Left lobe of liver (tissue), 2 donors: Measurements from ENCODE around the gene ZFAND2A. TPM values are rescaled to one million over a fixed set of nuclear protein-coding genes. Genes with fewer than 3 reads are reported as not detected.
"Not testable (repeated sequence)": the region's sequence is repeated elsewhere in the genome, so short reads cannot be mapped to it uniquely, and the experiment has no call there.

Source experiments
- ATAC-seq: fragments of 200-7000 bp; cut with Tn5 transposase; one replicate; pipeline ENCODE4 v1.9.1; 2020; ENCODE audit warnings: mild to moderate bottlenecking, moderate library complexity
- DNase-seq: peaks from one replicate; pipeline ENCODE4 v3.0.0-alpha.2; 2020; ENCODE audit warnings: low spot score
- total RNA-seq: library from RNA; stranded (reverse); gene quantifications from one replicate; pipeline ENCODE4 v1.2.1, GENCODE V29; 2021
- donor health status: DM: no; HTN: no; CAD: no; lungs with moderate emphysema.
- donor health status: DM: no; HTN: yes; CAD: no.

ZFAND2A gene
- total RNA-seq, 1 donor from 2014 or later: 39.8 TPM

DNA sequence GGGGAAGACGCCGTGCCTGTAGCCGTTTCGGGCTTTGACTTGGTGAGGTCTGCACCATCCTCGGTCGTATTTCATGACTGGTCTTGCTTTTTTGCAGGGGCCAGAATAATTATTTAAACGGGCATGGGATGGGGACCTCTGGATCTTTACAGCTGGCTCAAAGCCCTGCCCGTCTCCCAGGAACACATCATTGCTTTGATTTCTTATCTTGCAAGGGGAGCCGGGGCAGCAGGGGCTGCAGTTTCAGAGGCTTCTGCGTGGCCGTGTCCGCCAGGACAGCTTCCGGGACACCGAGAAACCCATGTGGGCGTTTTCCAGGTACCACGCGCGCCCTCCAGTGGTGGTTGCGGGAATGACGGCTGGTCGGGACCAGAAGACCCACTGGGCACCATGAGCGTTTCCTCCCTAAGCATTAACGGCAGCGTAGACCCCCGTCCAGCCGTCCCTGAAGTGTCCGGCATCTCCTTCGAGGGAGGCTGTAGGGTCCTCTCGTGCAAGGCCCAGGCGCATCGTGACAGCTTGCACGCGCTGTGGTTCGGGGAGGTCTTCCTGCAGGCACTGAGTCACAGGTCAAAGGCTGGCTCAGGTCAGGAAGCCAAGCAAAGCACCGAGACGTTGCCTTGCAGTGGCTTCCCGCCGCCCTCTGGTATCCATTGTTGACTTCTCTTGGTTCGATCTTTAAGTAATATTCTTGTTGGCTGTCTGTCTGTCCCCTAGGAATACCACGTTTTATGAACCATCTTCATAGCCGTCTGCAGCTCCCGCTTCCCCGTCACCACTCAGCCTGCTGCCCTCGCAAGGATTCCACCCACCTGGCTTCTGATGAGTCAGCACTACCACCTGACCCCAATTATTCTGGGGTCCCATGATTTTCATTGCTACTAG, 16.2 kb upstream of the ZFAND2A start:
- ATAC-seq (peak; percentile 96), DNase-seq (peak; percentile 87)

DNA sequence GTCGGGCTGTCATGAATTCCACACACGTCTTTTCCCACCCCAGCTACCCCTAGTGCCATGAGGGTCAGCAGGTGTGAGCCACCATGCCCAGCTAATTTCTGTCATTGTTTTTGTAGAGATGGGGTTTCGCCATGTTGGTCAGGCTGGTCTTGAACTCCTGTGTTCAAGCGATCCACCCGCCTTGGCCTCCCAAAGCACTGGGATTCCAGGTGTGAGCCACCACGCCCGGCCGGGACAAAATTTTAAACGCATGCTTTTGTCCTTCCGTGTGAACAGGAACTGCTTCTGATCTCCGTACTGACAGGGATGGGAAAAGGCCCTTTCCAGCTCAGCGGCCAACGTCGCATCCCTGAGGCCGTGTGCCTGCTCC, 15.6 kb upstream of the ZFAND2A start:
- no peak for ATAC-seq
- DNase-seq: no peak

DNA sequence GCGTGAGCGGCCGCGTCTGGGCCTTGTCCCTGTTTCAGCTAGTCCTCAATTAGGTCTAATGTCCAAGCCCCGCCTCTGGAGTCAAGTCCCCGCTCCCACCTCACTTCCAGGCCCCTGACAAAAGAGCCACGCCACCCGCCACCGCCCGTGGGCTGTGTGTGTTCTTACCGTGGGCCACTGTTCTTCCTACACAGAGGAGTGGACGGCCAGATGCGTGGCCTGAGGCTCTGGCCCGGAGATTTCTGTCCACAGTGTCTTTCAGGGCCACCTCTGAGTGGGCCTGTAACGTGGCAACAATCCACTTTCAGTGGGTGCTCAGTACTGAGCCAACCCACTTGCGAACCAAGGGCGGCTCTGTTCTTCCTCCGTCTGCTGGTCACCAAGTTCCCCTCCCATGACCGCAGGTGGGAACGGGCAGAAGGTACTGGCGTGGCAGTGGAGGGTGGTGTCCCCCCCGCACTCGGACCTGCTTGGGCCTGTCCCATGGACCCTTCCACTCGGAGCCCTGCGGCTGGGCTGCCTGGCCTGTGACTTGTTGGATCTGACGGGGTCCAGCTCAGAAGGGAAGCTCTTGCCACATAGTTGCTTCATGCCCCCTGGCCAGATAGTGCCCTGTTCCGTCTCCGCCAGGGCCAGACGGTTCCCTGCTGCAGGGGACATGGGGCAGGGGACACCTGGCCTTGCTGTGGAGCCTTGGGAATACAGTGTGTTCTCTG, 15.0 kb upstream of the ZFAND2A start:
- no peak for ATAC-seq
- no peak for DNase-seq

DNA sequence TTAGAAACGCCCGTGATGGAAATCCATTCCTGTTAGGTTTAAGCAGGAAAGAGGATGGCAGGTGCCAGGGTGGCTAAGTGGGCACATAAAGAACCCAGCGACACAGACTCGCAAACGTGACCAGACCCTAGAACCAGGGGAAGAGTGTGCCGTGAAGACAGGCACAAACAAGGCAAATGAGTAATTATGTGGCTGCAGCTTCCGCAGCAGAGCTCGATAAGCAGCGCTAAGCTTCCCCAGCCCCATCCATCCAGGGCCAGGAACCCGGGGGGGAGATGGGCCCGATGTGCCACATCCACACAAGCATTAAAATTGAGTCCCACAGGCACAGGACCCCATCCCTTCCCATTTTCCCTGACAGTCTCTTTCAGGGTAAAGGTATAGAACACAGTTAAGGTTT, 14.0 kb upstream of the ZFAND2A start:
- ATAC-seq (no peak), DNase-seq (no peak)

DNA sequence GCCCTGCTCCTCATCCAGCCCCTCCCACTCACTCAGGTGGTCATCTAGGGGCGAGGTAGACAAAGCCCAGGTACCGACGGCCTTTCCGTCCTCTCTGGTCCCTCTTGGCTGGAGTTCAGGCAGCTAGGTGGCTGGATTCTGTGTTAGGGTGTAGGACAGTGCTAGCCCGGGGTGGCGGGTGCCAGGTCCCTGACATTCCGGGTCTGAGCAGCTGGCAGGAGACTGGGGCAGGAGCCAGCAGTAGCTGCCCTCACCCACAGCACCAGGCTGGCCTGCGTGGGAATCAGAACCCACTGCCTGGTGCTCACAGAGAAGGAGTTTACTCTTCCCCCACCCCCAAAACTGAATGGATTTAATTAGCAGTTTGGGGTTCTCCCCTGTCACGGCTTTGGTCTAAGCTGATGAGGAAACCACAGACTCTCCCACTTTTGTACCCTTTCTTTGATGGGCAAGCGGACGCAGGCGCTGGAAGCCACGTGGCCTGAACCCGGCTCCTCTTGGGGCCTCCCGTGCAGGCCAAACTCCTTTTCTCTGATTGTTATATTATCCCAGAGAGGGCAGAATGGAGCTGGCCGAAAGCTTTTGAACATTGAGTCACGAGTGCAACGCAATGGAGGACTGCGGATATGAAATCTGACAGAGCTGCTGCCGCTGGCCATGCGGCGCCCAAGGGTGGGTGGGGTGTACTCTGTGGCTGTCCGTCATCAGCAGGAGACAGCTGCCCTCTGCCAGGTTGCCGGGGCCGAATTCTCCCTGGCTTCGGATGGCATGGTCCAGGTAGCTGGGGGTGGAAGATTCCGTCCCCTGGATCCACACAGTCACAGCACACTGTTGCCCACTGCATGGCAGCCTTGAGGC, 12.9 kb upstream of the ZFAND2A start:
- DNase-seq (no peak), ATAC-seq (no peak)

DNA sequence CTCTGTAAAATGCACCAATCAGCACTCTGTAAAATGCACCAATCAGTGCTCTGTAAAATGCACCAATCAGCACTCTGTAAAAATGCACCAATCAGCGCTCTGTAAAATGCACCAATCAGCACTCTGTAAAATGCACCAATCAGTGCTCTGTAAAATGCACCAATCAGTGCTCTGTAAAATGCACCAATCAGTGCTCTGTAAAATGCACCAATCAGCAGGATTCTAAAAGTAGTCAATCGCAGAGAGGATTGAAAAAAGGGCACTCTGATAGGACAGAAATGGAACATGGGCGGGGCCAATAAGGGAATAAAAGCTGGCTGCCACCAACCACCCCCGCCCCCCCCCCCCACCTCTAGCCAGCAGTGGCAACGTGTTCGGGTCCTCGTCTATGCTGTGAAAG, 11.5 kb upstream of the ZFAND2A start:
- not testable (repeated sequence) for DNase-seq, ATAC-seq

DNA sequence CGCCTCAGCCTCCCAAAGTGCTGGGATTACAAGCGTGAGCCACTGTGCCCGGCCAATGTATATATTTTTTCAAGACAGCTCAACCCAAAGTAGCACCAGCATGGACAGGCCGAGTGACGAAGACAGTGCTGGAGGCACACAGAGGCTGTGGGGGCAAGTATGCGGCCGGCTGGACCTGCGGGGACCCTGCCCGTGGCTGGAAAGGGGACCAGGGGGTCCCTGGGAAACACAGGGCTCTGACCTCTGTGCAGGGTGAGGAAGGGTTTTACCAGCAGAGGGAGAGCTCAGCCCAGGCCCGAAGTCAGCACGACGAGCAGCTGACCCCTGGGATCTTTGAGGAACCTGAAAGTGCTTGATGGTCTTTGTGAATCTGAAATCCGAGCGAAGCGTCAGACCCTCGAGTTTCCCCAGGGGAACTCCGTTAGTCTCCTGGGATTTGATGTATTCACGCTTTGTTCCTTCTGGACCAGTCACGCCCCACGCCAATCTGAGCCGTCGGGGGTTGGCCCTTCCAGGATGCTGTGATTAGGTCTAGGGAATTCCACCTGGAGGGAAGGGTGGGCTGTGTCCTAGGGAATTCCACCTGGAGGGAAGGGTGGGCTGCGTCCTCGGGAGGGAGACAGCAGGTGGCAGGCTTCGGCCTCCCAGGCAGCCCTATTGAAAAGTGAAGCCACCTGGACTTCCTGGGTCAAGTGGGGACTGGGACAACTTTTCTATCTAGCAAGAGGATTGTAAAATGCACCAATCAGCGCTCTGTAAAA, 10.9 kb upstream of the ZFAND2A start:
- DNase-seq (no peak), ATAC-seq (no peak)

DNA sequence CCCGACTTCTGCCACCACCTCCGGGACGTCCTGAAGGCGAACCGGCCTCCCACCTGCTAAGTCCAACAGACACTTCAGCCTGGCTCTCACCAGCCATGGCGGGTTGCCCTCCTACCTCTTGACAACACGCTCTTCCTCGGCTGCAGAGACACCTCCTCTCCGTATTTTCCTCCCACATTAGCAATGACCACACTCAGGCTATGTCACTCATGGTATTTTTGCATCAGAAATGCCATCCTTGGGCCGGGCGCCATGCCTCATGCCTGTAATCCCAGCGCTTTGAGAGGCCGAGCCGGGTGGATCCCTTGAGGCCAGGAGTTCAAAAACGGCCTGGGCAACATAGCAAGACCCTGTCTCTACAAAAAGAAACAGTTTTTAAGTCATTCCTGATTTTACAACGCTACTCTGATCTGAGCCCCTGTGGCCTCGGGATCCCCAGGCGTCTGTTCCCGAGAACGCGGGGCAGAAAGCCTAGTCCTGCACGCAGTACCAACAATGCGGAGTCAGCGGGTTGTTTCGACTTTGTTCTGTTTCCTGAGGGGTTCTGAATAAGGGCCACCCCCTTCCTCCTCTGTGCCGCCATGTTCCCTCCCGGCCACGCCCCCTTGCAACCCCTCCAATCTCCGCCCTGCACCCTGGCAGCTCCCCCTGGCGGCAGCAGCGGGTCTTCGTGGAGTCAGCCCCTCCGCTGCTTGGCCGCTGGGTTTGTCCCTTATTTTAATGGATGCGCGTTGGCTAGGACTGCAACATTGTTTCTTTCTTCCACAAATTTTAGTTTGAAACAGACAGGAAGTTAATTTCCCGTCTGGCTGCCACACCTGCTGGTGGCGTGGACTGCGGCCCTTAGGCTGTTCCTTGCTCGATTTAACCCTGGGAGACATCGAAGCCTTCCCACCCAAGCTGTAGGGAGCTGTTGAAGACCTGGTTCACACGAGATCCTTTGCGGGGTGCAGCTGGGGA, 9.7 kb upstream of the ZFAND2A start:
- ATAC-seq: peak; percentile 95
- DNase-seq: peak; percentile 78

DNA sequence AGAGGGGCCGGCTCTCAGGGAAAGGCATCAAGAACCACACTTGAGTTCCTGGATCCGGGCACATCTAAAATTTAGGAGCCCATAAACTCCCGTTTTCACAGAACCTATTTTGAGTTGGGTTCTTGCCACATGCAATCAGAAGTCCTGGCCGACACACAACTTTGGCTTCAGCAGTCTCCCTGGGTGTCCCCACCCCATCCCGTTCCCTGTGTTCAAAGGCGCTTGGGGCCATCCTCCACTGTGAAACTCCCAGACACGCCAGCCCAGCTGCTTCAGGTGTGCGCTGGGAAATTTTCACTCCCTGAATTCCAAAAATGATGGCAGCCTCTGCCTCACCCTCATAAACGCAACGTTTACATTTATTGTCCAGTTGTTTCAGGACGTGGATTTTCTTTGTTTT, 8.4 kb upstream of the ZFAND2A start:
- DNase-seq (no peak), ATAC-seq (peak; percentile 55)

DNA sequence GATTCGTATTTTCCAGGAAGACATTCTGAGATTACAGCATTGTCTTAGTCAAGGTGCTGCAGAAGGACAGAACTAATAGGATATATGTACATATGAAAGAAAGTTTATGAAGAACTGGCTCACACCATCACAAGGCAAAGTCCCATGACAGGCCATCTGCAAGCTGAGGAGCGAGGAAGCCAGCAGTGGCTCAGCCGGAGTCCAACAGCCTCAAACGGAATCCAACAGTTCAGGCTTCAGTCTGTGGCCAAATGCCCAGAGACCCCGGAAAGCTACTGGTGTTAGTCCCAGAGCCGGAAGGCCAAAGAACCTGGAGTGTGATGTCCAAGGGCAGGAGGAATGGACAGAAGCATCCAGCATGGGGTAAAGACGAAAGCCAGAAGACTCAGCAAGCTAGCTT, 4.4 kb upstream of the ZFAND2A start:
- DNase-seq (no peak), ATAC-seq (no peak)

DNA sequence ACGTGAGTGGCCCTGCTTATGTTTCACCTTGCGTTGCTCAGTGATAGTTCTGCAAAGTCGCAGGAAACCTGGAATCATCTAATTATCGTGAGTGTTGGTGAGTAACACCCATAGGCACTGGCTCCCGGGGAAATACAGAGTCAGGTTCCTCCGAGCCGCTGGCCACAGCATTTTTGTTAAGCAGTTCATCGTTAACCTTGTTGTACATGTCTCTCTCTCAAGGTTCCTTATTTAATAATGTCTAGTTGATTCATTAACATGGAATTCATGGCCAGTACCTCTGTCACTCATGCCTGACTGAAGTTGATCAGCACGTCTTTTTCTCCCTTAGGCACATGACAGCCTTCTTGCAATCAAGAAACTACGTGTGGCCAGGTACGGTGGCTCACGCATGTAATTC, 3.1 kb upstream of the ZFAND2A start:
- no peak for DNase-seq
- no peak for ATAC-seq

DNA sequence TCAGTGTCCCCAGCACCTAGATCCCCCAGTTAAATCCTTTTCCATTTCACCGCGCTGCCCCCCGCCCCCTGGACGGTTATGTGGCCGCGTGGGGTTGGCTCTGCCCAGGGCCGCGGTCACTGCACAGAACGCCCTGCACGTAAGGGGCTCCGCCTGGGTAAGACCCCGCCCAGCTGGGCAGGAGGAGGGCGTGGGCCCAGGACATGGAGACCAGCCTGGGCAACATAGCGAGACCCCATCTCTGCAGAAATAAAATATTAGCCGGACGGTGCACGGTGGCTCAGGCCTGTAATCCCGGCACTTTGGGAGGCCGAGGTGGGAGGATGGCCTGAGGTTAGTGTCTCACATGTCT, 650 bp upstream of the ZFAND2A start:
- peak; percentile 26 for ATAC-seq
- no peak for DNase-seq

DNA sequence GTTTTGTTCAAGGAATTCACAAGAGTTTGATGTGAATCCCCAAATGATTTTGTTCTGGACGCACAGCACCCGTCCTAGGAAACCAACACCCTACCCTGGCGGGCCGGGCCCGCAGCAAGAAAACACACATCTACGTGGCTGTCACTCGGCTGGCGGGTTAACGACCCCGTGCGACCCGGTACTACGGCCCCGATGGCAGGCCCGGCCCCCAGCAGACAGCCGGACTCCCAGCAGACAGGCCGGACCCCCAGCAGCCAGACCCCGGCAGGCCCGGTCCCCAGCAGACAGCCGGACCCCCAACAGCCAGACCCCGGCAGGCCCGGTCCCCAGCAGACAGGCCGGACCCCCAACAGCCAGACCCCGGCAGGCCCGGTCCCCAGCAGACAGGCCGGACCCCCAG, 765 bp downstream of the ZFAND2A start:
- not testable (repeated sequence) for DNase-seq, ATAC-seq

DNA sequence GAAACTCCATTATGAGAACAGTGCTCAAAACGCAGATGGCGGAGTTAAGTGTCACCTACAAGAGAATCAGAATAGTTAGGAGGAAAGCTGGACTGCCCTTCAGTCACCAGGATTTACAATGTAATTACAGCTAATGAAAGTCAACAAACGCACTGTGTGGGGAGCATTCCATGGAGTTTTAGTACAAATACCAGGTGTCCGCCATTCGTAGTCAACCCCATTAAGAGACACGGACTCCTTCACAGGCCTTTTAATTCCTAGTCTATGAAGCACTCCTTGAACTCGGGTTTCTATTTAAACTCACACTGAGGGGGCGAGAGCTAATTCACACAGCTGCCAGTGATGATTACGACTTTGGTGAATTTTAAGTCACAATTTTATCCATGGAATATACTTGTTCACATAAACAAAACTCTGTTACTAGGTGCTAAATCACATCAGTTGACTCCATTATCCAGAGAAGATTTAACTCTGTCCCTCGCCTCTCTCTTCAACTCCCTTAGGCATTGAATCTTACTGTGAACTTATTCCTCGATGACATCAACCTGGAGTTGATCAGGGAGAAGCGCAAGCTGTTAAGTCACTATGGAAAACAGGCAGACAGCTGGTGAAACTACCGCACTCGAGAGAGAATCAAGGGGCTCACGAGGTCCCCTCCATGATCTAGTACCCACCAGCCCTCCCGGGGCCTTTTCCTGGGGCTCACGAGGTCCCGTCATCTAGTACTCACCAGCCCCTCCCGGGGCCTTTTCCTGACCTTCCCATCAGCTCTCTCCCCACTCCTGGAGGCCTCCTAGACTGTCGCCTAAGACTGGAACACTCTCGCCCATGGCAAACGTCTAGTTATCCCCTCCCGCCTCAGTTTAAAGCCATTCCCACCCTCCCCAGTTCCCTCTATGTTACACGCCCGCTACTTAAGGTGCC, 1.5 kb downstream of the ZFAND2A start:
- ATAC-seq (no peak), DNase-seq (no peak)

DNA sequence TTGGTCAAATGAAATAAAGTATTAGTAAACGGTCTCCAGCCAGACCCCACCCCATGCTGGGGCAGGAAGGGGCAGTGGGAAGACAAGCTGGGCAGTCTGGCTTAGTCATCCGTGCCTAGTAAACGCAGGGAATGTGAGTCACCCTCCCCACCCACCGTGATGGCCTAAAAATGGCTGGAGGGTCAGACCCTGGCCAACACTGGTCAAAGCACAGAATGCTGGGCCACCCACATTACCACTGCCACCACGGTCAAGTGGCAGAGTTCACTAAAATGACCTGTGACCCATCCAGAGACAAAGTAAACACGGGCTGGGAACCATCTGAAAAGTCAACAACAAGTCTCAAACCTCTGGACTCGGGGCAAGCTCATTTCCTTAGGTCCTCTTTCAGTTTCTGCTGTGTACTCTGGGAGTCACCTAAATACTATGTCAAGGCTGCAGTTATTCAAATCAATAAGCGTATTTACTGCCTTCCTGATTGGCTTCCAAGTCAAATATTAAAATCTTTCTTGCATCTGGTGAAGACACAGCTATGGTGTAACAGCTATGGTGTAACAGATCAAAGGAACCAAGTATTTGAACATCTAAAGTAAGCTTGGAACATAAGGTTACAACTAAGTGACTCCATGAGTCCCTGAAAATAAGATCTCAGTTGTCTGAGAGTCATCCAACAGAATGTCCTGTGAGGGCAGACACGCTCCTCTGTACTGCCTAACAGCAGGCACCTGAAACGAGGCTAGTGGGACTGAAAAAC, 3.0 kb downstream of the ZFAND2A start:
- DNase-seq (peak; percentile 95), ATAC-seq (peak; percentile 68)

DNA sequence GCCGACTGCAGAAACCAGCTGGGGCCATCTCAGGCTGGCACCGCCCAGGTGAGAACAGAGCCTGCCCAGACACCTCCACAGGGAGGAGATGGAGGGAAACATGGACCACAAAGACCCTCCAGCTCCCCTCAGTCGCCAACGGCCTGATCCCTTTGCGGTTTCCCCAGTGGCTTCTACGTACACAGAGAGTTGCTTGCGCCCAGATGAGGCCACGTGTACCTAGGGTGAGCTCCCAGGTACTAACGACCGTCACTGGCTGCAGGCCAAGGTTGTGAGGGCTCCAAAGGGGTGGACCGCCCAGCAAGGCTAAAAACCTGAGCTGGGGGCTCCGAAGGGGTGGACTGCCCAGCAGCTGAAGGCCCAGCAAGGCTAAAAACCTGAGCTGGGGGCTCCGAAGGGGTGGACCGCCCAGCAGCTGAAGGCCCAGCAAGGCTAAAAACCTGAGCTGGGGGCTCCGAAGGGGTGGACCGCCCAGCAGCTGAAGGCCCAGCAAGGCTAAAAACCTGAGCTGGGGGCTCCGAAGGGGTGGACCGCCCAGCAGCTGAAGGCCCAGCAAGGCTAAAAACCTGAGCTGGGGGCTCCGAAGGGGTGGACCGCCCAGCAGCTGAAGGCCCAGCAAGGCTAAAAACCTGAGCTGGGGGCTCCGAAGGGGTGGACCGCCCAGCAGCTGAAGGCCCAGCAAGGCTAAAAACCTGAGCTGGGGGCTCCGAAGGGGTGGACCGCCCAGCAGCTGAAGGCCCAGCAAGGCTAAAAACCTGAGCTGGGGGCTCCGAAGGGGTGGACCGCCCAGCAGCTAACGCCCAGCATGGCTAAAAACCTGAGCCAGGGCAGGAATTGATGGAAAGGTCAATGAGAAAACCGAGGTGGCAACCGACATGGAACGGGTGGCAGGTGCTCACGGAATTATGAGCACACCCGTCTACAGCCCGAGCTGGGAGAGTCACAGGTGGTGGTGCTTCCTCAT, 3.9 kb downstream of the ZFAND2A start:
- DNase-seq (peak; percentile 79), ATAC-seq (peak; percentile 1)
